ENCODE data around the gene OLFML3.
"Not testable (repeated sequence)": the region's sequence is repeated elsewhere in the genome, so short reads cannot be mapped to it uniquely, and the experiment has no call there.

Gene OLFML3

GRCh38 chr1:113993072-113993471 is 13.8 kb downstream of the OLFML3 start:
- no peak for DNase-seq (ENCODE audit: low read depth)

- DNase-seq (ENCODE audit: low read depth), result no peak
Measured at GRCh38 chr1:113993766-113994165, 14.5 kb downstream of the OLFML3 start.

- no peak for DNase-seq (ENCODE audit: low read depth)
Measured at GRCh38 chr1:113995382-113995781, 16.1 kb downstream of the OLFML3 start.

GRCh38 chr1:113998361-113998760 is 19.1 kb downstream of the OLFML3 start:
- DNase-seq (ENCODE audit: low read depth), result peak; percentile 67

GRCh38 chr1:113999233-113999632 is 20.0 kb downstream of the OLFML3 start:
- no peak for DNase-seq (ENCODE audit: low read depth)

- no peak for DNase-seq (ENCODE audit: low read depth)
Measured at GRCh38 chr1:113999799-114000198, 20.5 kb downstream of the OLFML3 start.

- DNase-seq (ENCODE audit: low read depth), result no peak
Measured at GRCh38 chr1:114000406-114000805, 21.1 kb downstream of the OLFML3 start.

- peak; percentile 59 for DNase-seq (ENCODE audit: low read depth)
Measured at GRCh38 chr1:114002492-114003239, 23.4 kb downstream of the OLFML3 start.

- DNase-seq (ENCODE audit: low read depth), result no peak
Measured at GRCh38 chr1:114003431-114003830, 24.2 kb downstream of the OLFML3 start.

GRCh38 chr1:114006825-114007224 is 27.6 kb downstream of the OLFML3 start:
- not testable (repeated sequence) for DNase-seq (ENCODE audit: low read depth)

- DNase-seq (ENCODE audit: low read depth), result peak; percentile 60
Measured at GRCh38 chr1:114008480-114008941, 29.2 kb downstream of the OLFML3 start.

GRCh38 chr1:114008993-114009392 is 29.7 kb downstream of the OLFML3 start:
- no peak for DNase-seq (ENCODE audit: low read depth)

- DNase-seq (ENCODE audit: low read depth), result peak; percentile 74
Measured at GRCh38 chr1:114009393-114009792, 30.1 kb downstream of the OLFML3 start.

GRCh38 chr1:114010433-114011184 is 31.3 kb downstream of the OLFML3 start:
- DNase-seq (ENCODE audit: low read depth), result no peak

- peak; percentile 48 for DNase-seq (ENCODE audit: low read depth)
Measured at GRCh38 chr1:114011796-114012195, 32.5 kb downstream of the OLFML3 start.

- DNase-seq (ENCODE audit: low read depth), result peak; percentile 40
Measured at GRCh38 chr1:114015075-114015474, 35.8 kb downstream of the OLFML3 start.

GRCh38 chr1:114019724-114020123 is 40.5 kb downstream of the OLFML3 start:
- not testable (repeated sequence) for DNase-seq (ENCODE audit: low read depth)

GRCh38 chr1:114021665-114022099 is 42.4 kb downstream of the OLFML3 start:
- no peak for DNase-seq (ENCODE audit: low read depth)

- no peak for DNase-seq (ENCODE audit: low read depth)
Measured at GRCh38 chr1:114022877-114023276, 43.6 kb downstream of the OLFML3 start.

GRCh38 chr1:114023377-114023776 is 44.1 kb downstream of the OLFML3 start:
- DNase-seq (ENCODE audit: low read depth), result no peak

- DNase-seq (ENCODE audit: low read depth), result no peak
Measured at GRCh38 chr1:114024049-114024448, 44.8 kb downstream of the OLFML3 start.

GRCh38 chr1:114025609-114026401 is 46.5 kb downstream of the OLFML3 start:
- DNase-seq (ENCODE audit: low read depth), result peak; percentile 19
